Progenitor cell of endocrine pancreas (in vitro differentiated cells): ENCODE data around the gene TRIM24. TPM values are rescaled to one million over a fixed set of nuclear protein-coding genes. Genes with fewer than 3 reads are reported as not detected.

Source experiments
- DNase-seq: peaks from one replicate; pipeline ENCODE4 v3.0.0; 2021; ENCODE audit warnings: low spot score; ENCODE audit not compliant: unreplicated experiment
- H3K27ac Mint-ChIP-seq: 2 replicates; pipeline ENCODE4 v1.8.0; 2021; ENCODE audit warnings: mild to moderate bottlenecking, moderate library complexity, mixed read lengths
- H3K27me3 Mint-ChIP-seq: 2 replicates; pipeline ENCODE4 v1.8.0; 2021; ENCODE audit warnings: mixed read lengths
- H3K36me3 Mint-ChIP-seq: 2 replicates; pipeline ENCODE4 v1.8.0; 2022; ENCODE audit warnings: mixed read lengths; ENCODE audit not compliant: insufficient read depth
- H3K4me1 Mint-ChIP-seq: 2 replicates; pipeline ENCODE4 v1.8.0; 2021; ENCODE audit warnings: low read depth, mixed read lengths
- H3K4me3 Mint-ChIP-seq: 2 replicates; pipeline ENCODE4 v1.8.0; 2021; ENCODE audit warnings: low read depth, mild to moderate bottlenecking, moderate library complexity, mixed read lengths
- H3K9me3 Mint-ChIP-seq: 2 replicates; pipeline ENCODE4 v1.8.0; 2021; ENCODE audit warnings: low read depth, mixed read lengths
- total RNA-seq: library from RNA; stranded (reverse); gene quantifications from 2 replicates; pipeline ENCODE4 v1.2.1, GENCODE V29; 2021
- TF ChIP-seq, protein P1 (sequence below): fragments of 200-600 bp; sonication (generic); IDR thresholded peaks from one replicate; pipeline ENCODE4 v1.5.0; 2021; ENCODE audit warnings: antibody characterized with exemption, mild to moderate bottlenecking; ENCODE audit not compliant: unreplicated experiment

The TRIM24 gene
- total RNA-seq, 1 donor from 2014 or later, result 114 TPM

DNA sequence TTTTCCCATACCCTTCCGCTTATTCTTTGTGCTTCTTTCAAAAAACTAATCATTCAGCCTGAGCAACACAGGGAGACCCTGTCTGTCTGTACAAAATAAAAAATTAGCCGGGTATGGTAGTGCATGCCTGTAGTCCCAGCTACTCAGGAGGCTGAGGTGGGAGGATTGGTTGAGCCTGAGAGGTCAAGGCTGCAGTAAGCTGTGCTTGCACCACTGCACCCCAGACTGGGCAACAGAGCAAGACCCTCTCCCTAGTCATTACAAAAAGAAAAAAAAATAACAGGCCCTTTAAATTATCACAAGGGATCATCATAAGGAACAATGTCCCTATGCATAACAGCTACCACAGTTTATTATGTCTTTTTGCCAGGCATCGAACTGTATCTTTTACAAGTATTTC lies 119.6 kb downstream of the TRIM24 start:
- Mint-ChIP-seq H3K4me1 (peaks cover 2% of the 10 kb centered on the region), H3K9me3 (no peaks in the 10 kb centered on the region), H3K27me3 (no peaks in the 10 kb centered on the region), H3K27ac (no peak overlapping the region), H3K36me3 (peaks cover 63% of the 10 kb centered on the region), H3K4me3 (no peak overlapping the region)
- DNase-seq, result no peak
- TF ChIP-seq, protein P1, sequence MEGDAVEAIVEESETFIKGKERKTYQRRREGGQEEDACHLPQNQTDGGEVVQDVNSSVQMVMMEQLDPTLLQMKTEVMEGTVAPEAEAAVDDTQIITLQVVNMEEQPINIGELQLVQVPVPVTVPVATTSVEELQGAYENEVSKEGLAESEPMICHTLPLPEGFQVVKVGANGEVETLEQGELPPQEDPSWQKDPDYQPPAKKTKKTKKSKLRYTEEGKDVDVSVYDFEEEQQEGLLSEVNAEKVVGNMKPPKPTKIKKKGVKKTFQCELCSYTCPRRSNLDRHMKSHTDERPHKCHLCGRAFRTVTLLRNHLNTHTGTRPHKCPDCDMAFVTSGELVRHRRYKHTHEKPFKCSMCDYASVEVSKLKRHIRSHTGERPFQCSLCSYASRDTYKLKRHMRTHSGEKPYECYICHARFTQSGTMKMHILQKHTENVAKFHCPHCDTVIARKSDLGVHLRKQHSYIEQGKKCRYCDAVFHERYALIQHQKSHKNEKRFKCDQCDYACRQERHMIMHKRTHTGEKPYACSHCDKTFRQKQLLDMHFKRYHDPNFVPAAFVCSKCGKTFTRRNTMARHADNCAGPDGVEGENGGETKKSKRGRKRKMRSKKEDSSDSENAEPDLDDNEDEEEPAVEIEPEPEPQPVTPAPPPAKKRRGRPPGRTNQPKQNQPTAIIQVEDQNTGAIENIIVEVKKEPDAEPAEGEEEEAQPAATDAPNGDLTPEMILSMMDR, result no peak

DNA sequence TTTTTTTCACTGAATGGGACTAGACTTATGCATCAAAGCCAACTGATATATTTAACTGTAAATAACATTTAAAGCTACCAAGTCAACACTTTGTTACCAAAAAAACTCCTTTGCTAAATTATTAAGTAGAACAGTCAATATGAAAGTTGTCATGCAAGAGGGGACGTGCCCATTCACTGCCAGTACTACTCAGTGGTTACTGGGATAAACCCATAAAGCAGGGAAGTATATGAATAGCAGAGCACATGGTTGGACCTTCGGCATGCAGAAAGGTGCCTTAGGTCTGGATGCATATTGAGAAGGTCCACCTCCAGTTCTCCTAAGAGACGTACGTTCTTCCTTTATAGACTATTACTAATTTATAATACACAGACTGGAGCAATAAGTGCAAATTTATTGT lies 121.0 kb downstream of the TRIM24 start:
- H3K27ac Mint-ChIP-seq, result no peak overlapping the region
- peaks cover 4% of the 10 kb centered on the region for H3K4me1 Mint-ChIP-seq
- TF ChIP-seq, protein P1, result no peak
- H3K4me3 Mint-ChIP-seq, result no peak overlapping the region
- no peaks in the 10 kb centered on the region for H3K9me3 Mint-ChIP-seq
- peaks cover 72% of the 10 kb centered on the region for H3K36me3 Mint-ChIP-seq
- no peak for DNase-seq
- H3K27me3 Mint-ChIP-seq, result no peaks in the 10 kb centered on the region

- H3K27me3 Mint-ChIP-seq, result no peaks in the 10 kb centered on the region
- H3K9me3 Mint-ChIP-seq, result no peaks in the 10 kb centered on the region
- H3K36me3 Mint-ChIP-seq, result peaks cover 70% of the 10 kb centered on the region
- H3K27ac Mint-ChIP-seq, result no peak overlapping the region
- DNase-seq, result no peak
- H3K4me3 Mint-ChIP-seq, result no peak overlapping the region
- peaks cover 7% of the 10 kb centered on the region for H3K4me1 Mint-ChIP-seq
- TF ChIP-seq, protein P1, result no peak
Measured at GRCh38 chr7:138584283-138584682, 124.2 kb downstream of the TRIM24 start.

- Mint-ChIP-seq H3K36me3 (peaks cover 67% of the 10 kb centered on the region), H3K9me3 (no peaks in the 10 kb centered on the region), H3K27ac (no peak overlapping the region), H3K27me3 (no peaks in the 10 kb centered on the region), H3K4me3 (no peak overlapping the region), H3K4me1 (peaks cover 7% of the 10 kb centered on the region)
- TF ChIP-seq, protein P1, result no peak
- no peak for DNase-seq
Measured at GRCh38 chr7:138584696-138585095, 124.6 kb downstream of the TRIM24 start.

GRCh38 chr7:138585283-138585993 lies 125.4 kb downstream of the TRIM24 start:
- TF ChIP-seq, protein P1, result no peak
- Mint-ChIP-seq H3K27ac (peak overlapping the region; percentile 83), H3K4me1 (peaks cover 7% of the 10 kb centered on the region), H3K9me3 (no peaks in the 10 kb centered on the region), H3K27me3 (no peaks in the 10 kb centered on the region), H3K36me3 (peaks cover 62% of the 10 kb centered on the region), H3K4me3 (no peak overlapping the region)
- no peak for DNase-seq
